Measurements from ENCODE around the gene RPL28.
A peak's percentile ranks its signal among the peaks of the same experiment; 100 is the strongest.

The RPL28 gene

DNA sequence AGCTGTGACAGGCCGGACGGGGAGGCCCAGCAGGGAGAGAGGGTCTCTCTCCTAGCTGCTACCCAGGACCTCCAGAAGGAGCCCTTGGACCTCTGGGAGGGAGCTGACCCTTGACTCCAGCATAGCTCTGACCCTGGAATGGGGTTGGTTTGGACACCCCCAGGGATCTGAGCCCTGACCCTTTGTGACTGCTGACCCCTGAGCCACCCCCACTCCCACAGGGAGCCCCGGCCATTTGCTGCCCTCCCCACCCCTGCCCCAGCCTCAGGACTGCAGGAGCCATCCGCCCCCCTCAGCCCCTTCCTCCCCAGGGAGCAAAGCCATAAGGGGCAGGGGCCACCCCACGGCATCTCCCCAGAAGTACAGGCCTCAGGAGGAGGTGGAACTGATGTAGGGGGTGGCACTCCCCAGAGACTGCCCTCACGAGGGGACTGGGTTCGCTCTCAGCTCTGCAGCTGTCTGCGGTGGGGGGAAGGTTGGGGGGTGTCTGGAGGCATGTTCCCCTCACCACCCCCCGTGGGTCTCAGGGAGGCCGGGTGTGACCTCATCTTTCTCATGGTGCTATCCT, 38.2 kb upstream of the RPL28 start:
- TF ChIP-seq, protein P1, sequence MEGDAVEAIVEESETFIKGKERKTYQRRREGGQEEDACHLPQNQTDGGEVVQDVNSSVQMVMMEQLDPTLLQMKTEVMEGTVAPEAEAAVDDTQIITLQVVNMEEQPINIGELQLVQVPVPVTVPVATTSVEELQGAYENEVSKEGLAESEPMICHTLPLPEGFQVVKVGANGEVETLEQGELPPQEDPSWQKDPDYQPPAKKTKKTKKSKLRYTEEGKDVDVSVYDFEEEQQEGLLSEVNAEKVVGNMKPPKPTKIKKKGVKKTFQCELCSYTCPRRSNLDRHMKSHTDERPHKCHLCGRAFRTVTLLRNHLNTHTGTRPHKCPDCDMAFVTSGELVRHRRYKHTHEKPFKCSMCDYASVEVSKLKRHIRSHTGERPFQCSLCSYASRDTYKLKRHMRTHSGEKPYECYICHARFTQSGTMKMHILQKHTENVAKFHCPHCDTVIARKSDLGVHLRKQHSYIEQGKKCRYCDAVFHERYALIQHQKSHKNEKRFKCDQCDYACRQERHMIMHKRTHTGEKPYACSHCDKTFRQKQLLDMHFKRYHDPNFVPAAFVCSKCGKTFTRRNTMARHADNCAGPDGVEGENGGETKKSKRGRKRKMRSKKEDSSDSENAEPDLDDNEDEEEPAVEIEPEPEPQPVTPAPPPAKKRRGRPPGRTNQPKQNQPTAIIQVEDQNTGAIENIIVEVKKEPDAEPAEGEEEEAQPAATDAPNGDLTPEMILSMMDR (conservative IDR thresholded peaks at IDR 0.05; ENCODE audit: control insufficient read depth, insufficient read depth, low read depth, low read length), result no peak

DNA sequence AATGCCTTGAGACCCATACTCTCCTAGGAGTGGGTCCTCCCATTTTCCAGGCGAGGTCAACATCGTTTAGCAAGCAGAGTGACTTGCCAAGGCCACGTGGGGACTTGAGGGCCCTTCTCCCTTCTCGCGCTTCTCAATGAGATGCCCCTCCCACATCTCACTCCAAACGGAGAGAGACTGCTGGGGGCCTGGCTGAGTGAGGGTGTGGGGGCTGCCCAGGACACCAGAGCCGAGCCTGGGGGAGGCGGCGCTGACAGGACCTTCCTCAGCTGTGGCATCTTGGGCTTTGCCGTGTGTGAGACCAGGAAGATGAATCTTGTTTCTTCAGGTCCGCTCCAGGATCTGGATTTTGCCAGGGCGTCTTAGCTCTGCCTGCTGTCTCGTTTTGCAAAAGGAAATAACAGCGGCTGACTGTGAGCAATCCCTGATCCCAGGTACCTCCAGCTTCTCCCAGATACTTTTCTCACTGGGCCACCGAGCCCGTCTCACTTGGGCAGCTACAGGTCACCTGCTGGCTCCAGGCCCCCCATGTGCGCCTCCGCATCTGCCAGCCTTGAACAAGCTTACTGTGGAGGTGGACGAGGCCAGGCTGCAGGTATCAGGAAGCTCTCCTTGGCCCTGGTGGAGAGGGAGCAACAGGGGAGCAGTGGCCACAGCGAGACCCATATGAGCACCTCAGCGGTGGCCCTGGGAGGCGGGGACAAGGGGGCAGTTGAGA, 37.3 kb upstream of the RPL28 start:
- TF ChIP-seq, protein P1 (conservative IDR thresholded peaks at IDR 0.05; ENCODE audit: control insufficient read depth, insufficient read depth, low read depth, low read length), result no peak
- no peak overlapping the region for H3K4me3 ChIP-seq (ENCODE audit: control insufficient read depth, low read depth, low read length)
- DNase-seq (ENCODE audit: low read depth), result no peak

More for the DNA sequence above, 38.2 kb upstream of the RPL28 start:
- no peak for DNase-seq (ENCODE audit: low read depth)
- H3K4me3 ChIP-seq (ENCODE audit: control insufficient read depth, low read depth, low read length), result no peak overlapping the region

DNA sequence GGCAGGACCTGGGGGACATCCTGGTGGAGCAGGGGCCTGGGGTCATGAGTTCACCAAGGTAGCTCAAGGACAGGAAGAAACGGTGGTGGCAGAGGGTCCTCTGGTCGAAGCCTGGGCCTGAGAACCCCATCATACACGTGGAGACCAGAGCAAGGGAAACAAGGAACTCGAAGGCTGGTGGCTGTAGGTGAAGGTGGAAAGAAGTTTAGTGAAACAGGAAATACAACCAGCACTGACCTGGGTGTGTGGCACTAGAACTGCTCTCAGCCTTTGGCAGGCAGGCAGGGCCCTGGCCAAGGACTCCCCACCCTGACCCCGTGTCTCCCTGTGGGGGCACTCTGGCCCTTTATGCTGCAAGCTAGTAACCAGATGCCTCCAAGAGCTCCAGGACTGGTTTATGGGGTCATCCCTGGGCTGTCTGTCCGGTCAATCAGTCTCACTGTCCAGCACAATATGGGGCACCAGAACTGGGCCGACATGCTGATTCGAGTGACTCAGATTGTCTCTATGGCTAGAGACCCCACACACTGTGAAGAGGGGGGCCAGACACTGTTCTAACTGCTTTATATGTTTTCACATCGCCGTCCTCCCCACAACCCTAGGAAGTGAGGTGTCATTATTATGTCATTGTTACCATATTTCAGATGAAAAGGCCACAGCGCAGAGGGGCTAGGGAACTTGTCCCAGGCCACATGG, 35.0 kb upstream of the RPL28 start:
- TF ChIP-seq, protein P1 (conservative IDR thresholded peaks at IDR 0.05; ENCODE audit: control insufficient read depth, insufficient read depth, low read depth, low read length), result no peak
- DNase-seq (ENCODE audit: low read depth), result no peak
- no peak overlapping the region for H3K4me3 ChIP-seq (ENCODE audit: control insufficient read depth, low read depth, low read length)

DNA sequence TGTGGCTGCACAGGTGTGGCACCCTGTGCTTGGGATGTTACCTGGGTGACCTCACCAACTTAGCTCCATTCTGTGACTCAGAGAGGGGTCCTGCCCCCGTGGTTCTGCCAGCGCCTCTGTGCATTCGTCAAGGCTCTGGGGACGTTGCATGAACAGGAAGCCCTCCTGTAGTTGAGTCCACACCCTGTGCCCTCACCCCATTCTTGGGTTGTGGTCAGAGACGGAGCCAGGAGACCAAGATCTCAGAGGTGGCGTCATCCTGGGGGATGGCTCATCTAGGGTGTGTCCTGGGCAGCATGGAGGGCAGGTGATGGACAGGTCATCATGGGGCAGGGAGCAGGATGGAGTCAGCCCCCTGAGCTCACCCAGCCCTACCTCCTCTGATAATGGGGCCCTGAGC, 33.7 kb upstream of the RPL28 start:
- no peak for DNase-seq (ENCODE audit: low read depth)
- H3K4me3 ChIP-seq (ENCODE audit: control insufficient read depth, low read depth, low read length), result no peak overlapping the region
- TF ChIP-seq, protein P1 (conservative IDR thresholded peaks at IDR 0.05; ENCODE audit: control insufficient read depth, insufficient read depth, low read depth, low read length), result no peak

DNA sequence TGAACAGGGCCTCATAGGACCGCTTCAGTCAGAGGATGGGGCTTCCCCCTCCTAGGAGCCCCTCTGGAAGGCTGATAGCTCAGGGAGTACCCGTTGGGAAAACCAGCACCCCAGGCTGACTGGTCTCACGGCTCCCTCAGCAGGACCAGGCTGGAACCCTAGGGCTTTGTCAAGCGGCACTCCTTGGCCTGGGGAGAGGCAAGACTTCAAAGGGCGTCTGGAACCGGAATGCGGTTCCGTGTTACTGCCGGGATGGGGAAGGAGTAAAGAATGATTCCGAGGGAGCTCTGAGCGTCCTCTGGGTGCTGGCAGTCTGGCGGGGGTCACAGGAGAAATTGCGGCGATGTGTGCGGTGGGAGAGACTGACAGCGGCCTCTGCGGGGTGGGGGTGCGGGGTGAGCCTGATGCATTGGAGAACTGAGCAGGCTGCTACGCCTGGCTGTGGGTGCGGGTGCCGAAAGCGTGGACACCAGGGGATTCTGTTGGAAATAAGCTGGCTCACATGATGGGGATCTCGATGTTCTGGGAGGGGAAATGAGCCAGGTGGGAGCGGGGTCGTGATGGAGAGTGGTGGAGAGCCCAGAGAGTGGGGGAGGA, 33.1 kb upstream of the RPL28 start:
- DNase-seq (ENCODE audit: low read depth), result no peak
- TF ChIP-seq, protein P1 (conservative IDR thresholded peaks at IDR 0.05; ENCODE audit: control insufficient read depth, insufficient read depth, low read depth, low read length), result no peak
- H3K4me3 ChIP-seq (ENCODE audit: control insufficient read depth, low read depth, low read length), result no peak overlapping the region

DNA sequence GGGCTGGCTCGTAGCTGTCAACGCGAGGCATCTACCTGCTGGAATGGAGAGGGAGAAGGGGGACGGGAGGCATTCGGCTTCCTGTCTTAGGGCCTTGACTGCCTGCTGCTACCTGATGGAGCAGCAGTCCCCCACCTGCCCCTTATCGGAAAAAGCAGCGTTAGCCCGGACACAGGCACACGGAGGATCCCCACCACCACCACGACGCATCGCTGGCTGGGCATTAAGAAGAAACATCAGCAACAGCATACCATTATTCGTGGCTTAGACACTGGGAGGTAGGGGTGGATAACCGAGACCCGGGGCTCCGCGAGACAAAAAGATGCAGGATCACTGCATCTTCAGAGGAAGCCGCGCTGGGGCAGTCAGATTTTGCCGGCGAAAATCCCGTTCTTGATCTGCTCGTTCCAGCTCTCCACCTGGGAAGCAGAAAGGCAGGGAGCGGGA, 32.4 kb upstream of the RPL28 start:
- TF ChIP-seq, protein P1 (conservative IDR thresholded peaks at IDR 0.05; ENCODE audit: control insufficient read depth, insufficient read depth, low read depth, low read length), result no peak
- no peak for DNase-seq (ENCODE audit: low read depth)
- peak overlapping the region; percentile 31 for H3K4me3 ChIP-seq (ENCODE audit: control insufficient read depth, low read depth, low read length)

All from fibroblast of mammary gland (primary cell).